Colonic mucosa (tissue), 4 donors: ENCODE results near the gene ACKR1. TPM values are rescaled to one million over a fixed set of nuclear protein-coding genes. Genes with fewer than 3 reads are reported as not detected.

Experiments used
- DNase-seq: peaks from one replicate; pipeline ENCODE4 v3.0.0-alpha.2; 2020
- H3K27ac ChIP-seq: fragments of 200-600 bp; one replicate; pipeline ENCODE4 v1.8.0; 2021
- H3K27me3 ChIP-seq: fragments of 200-600 bp; one replicate; pipeline ENCODE4 v1.8.0; 2021
- H3K36me3 ChIP-seq: fragments of 200-600 bp; one replicate; pipeline ENCODE4 v1.8.0; 2021
- H3K4me1 ChIP-seq: fragments of 200-600 bp; one replicate; pipeline ENCODE4 v1.8.0; 2021; ENCODE audit warnings: mild to moderate bottlenecking
- H3K4me3 ChIP-seq: fragments of 200-600 bp; one replicate; pipeline ENCODE4 v1.8.0; 2021
- H3K9ac ChIP-seq, 2 donors: one replicate each; pipeline ENCODE4 v1.7.0; 2013; ENCODE audit warnings: control low read depth in 2 of 2, low read depth in 2 of 2, low read length in 2 of 2
- H3K9me3 ChIP-seq: fragments of 200-600 bp; one replicate; pipeline ENCODE4 v1.8.0; 2021
- CTCF ChIP-seq: fragments of 200-600 bp; IDR thresholded peaks from one replicate; pipeline ENCODE4 v1.8.0; 2022; ENCODE audit warnings: antibody characterized with exemption, mild to moderate bottlenecking
- intact Hi-C: fragments of 100-400 bp; cut with DNase I; formaldehyde crosslinking; loops from one replicate; pipeline ENCODE4 v1.14.1; 2022
- total RNA-seq, 2 donors: library from RNA; stranded (reverse); fragmentation: NEBNext Ultra II Directional in 1 of 2; extraction: Animal tissue kit (Norgen Biotek cat#: 25700) in 1 of 2; gene quantifications; one replicate each; pipeline ENCODE4 v1.2.1, GENCODE V29; 2021
- donor health status: healthy.
- donor health status: DM: no; HTN: no; CAD: no.
- donor health status: DM: no; HTN: no; CAD: no.

The ACKR1 gene
- total RNA-seq, 2 donors from 2014 or later: 11.6 to 23.9 TPM

GRCh38 chr1:159239551-159240220 lies 35.0 kb downstream of the ACKR1 start:
- DNase-seq: no peak

GRCh38 chr1:159247266-159247665 lies 42.6 kb downstream of the ACKR1 start:
- no peak overlapping the region for H3K4me3 ChIP-seq
- no peaks in the 10 kb centered on the region for H3K36me3 ChIP-seq
- intact Hi-C loops: no loop called here
- no peak overlapping the region for H3K27ac ChIP-seq
- H3K27me3 ChIP-seq: no peaks in the 10 kb centered on the region
- no peak for DNase-seq
- no peak for TF ChIP-seq CTCF
- no peak overlapping the region for H3K9ac ChIP-seq
- no peaks in the 10 kb centered on the region for H3K9me3 ChIP-seq
- H3K4me1 ChIP-seq: no peaks in the 10 kb centered on the region

More at GRCh38 chr1:159239551-159240220, 35.0 kb downstream of the ACKR1 start:
- Histone ChIP-seq H3K9ac (no peak overlapping the region), H3K4me3 (no peak overlapping the region), H3K9me3 (no peaks in the 10 kb centered on the region), H3K27ac (no peak overlapping the region), H3K27me3 (no peaks in the 10 kb centered on the region), H3K4me1 (no peaks in the 10 kb centered on the region), H3K36me3 (no peaks in the 10 kb centered on the region)
- no peak for TF ChIP-seq CTCF
- intact Hi-C loops: no loop called here

- Histone ChIP-seq H3K4me1 (no peaks in the 10 kb centered on the region), H3K9ac (no peak overlapping the region), H3K4me3 (no peak overlapping the region), H3K27me3 (no peaks in the 10 kb centered on the region), H3K27ac (no peak overlapping the region), H3K9me3 (no peaks in the 10 kb centered on the region), H3K36me3 (no peaks in the 10 kb centered on the region)
- DNase-seq: no peak
- intact Hi-C loops: no loop called here
- TF ChIP-seq CTCF: no peak
Observed at GRCh38 chr1:159248311-159248710, 43.6 kb downstream of the ACKR1 start.

GRCh38 chr1:159250638-159251216 lies 46.1 kb downstream of the ACKR1 start:
- no peak overlapping the region for H3K9ac ChIP-seq
- TF ChIP-seq CTCF: no peak
- H3K9me3 ChIP-seq: no peaks in the 10 kb centered on the region
- no peaks in the 10 kb centered on the region for H3K4me1 ChIP-seq
- H3K36me3 ChIP-seq: no peaks in the 10 kb centered on the region
- H3K4me3 ChIP-seq: no peak overlapping the region
- DNase-seq: no peak
- no peak overlapping the region for H3K27ac ChIP-seq
- intact Hi-C loops: no loop called here
- H3K27me3 ChIP-seq: no peaks in the 10 kb centered on the region

Other genes starting within 250 kb of the ACKR1 start
- 10 to 100 TPM; 15.1 to 36.0 TPM for gene IFI16, start 195.0 kb upstream of the ACKR1 start, total RNA-seq
- under 1 TPM in 1 of 2 donors, not detected in 1; 0.69 TPM for gene AIM2, start 128.1 kb upstream of the ACKR1 start, total RNA-seq
- gene CADM3, start 33.3 kb upstream of the ACKR1 start, total RNA-seq: 1 to 10 TPM; 2.7 to 8.7 TPM
- 1 to 10 TPM in 1 of 2 donors, under 1 TPM in 1; 0.47 to 1.5 TPM for gene FCER1A, start 97.5 kb downstream of the ACKR1 start, total RNA-seq
- gene OR10J4, start 227.3 kb downstream of the ACKR1 start, total RNA-seq: not detected
- not detected for gene OR10J1, start 234.8 kb downstream of the ACKR1 start, total RNA-seq